NCI-H748 (cell line): Measurements from ENCODE around the gene TMIE.

Experiments
- DNase-seq: peaks from one replicate; lab custom pipeline; 2025; ENCODE audit not compliant: unreplicated experiment; lab: John Stamatoyannopoulos, UW

Gene TMIE

GRCh38 chr3:46701181-46701939 lies at the start of gene TMIE:
TSS of gene TMIE (plus strand) at chr3:46701392. CDS start at chr3:46701488, 96 bp downstream.
- DNase-seq = peak; percentile 49

GRCh38 chr3:46655271-46655670 lies 45.9 kb upstream of the TMIE start:
- no peak for DNase-seq

GRCh38 chr3:46656778-46657556 lies 44.2 kb upstream of the TMIE start:
- DNase-seq = peak; percentile 63

GRCh38 chr3:46659285-46659684 lies 41.9 kb upstream of the TMIE start:
- peak; percentile 23 for DNase-seq

- DNase-seq = no peak
Measured at GRCh38 chr3:46660003-46660402, 41.2 kb upstream of the TMIE start.

GRCh38 chr3:46660543-46661523 lies 40.4 kb upstream of the TMIE start:
- no peak for DNase-seq

GRCh38 chr3:46661776-46662766 lies 39.1 kb upstream of the TMIE start:
- DNase-seq = no peak

GRCh38 chr3:46662771-46663551 lies 38.2 kb upstream of the TMIE start:
- DNase-seq = peak; percentile 48

GRCh38 chr3:46663591-46664135 lies 37.5 kb upstream of the TMIE start:
- DNase-seq = peak; percentile 96

- DNase-seq = peak; percentile 7
Measured at GRCh38 chr3:46664188-46664970, 36.8 kb upstream of the TMIE start.

GRCh38 chr3:46664971-46665762 lies 36.0 kb upstream of the TMIE start:
- peak; percentile 66 for DNase-seq

GRCh38 chr3:46665763-46666452 lies 35.3 kb upstream of the TMIE start:
- DNase-seq = peak; percentile 78

- no peak for DNase-seq
Measured at GRCh38 chr3:46666453-46666845, 34.7 kb upstream of the TMIE start.

- no peak for DNase-seq
Measured at GRCh38 chr3:46667061-46667621, 34.1 kb upstream of the TMIE start.

- no peak for DNase-seq
Measured at GRCh38 chr3:46667657-46668056, 33.5 kb upstream of the TMIE start.

GRCh38 chr3:46668116-46668515 lies 33.1 kb upstream of the TMIE start:
- no peak for DNase-seq
